ENCODE measurements around the gene TMPRSS13. TPM values are rescaled to one million over a fixed set of nuclear protein-coding genes. Genes with fewer than 3 reads are reported as not detected.
"Not testable (repeated sequence)": the region's sequence is repeated elsewhere in the genome, so short reads cannot be mapped to it uniquely, and the experiment has no call there.

The TMPRSS13 gene
- total and polyA plus RNA-seq, 4 donors: 0.45 to 1.0 (median 0.54) TPM; not detected in 1

DNA sequence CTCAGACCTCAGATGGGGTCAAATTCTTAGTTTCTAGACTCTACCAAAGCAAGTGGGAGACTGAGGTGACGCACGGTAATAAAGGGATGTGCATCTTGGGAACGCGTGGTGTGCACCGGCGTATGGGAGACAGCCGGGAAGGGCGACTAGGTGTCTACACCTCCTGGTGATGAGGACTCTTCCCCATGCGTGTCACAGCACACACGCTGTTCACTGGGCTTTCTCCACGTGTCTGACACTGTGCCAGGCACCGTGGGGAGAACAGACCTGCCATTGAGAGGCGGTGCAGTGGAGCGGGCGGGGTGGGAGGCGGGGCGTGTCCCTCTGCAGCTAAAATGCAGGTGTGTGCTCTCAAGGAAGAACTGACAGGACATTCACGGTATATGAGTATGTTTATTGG, 58.0 kb downstream of the TMPRSS13 start:
- Histone ChIP-seq H3K27me3 (ENCODE audit: control insufficient read depth in 1 of 2, insufficient read depth in 2 of 2, low read length in 1 of 2) (no peaks in the 10 kb centered on the region), H3K27ac (ENCODE audit: low read depth in 1 of 2, low read length in 2 of 2) (no peak overlapping the region), H3K4me1 (ENCODE audit: control insufficient read depth in 1 of 2, insufficient read depth in 2 of 2, low read length in 2 of 2) (no peaks in the 10 kb centered on the region), H3K4me3 (ENCODE audit: low read length in 2 of 2) (no peak overlapping the region), H3K9me3 (ENCODE audit: control insufficient read depth, low read length) (no peaks in the 10 kb centered on the region), H3K36me3 (ENCODE audit: control insufficient read depth in 1 of 2, insufficient read depth in 2 of 2, low read length in 1 of 2) (no peaks in the 10 kb centered on the region)
- DNase-seq: no peak
- ATAC-seq (ENCODE audit: low FRiP score): no peak
- intact Hi-C loops (cut with DNase I): no loop called here
- 88 to 93% methylated on average over 18 of the region's 18 CpGs for WGBS, 2 donors

DNA sequence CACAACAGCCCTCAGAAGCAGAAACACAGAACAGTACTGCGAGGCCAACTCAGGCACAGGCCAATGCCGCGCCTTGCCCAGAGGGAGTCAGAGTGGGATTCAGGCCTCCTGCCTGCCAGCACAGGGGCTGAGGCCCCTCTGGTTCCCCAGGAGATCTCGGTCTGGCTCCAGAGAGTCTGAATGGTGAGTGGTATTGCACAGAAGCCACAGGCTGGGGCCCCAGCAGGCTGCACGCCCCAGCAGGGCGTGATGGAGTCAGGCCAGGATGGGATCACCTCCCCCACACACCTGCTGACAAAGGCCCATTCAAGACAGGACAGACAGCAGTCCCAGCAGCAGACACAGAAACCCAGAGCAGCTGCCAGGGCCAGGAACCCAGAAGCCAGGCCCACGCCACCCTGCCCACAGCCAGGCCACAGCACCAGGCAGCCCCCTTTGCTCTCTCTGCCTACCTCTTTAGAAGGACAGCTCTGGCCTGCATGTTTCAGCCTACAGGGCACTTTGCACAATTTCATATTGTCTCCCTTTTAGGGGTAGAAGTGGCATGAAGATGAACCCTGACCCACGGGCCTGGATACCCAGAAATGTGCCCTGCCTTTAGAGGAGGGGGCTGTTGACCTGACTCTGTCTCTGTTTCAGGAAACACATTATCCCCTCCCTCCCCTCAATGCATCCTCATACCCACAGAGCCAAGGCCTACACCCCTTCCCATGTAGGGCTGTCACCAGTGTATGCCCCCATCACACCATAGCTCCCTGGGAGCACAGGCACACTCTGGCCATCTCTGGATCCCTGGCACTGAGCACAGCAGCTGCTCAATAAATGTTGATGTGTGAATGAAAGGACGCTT, 58.9 kb downstream of the TMPRSS13 start:
- Histone ChIP-seq H3K4me1 (ENCODE audit: control insufficient read depth in 1 of 2, insufficient read depth in 2 of 2, low read length in 2 of 2) (no peaks in the 10 kb centered on the region), H3K27ac (ENCODE audit: low read depth in 1 of 2, low read length in 2 of 2) (no peak overlapping the region)

DNA sequence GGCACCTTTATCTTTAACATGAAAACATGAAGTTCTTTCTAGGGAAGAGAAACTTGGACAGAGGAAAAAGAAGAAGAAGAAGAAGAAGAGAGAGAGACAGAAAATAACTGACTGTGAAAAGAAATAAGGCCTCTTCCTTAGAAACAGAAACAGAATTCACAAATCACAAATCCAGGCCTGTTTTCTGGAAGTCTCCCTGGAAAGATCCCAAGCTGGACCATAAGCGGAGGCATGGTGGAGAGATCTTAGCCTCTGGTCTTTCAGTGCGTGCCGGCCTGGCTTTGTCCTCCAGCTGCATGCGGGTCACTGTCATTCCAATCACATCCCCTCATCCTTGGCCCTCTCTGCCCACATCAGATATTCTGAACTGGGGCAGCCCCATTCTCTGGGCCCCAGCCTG, 59.6 kb downstream of the TMPRSS13 start:
- Histone ChIP-seq H3K4me1 (ENCODE audit: control insufficient read depth in 1 of 2, insufficient read depth in 2 of 2, low read length in 2 of 2) (no peaks in the 10 kb centered on the region), H3K27me3 (ENCODE audit: control insufficient read depth in 1 of 2, insufficient read depth in 2 of 2, low read length in 1 of 2) (no peaks in the 10 kb centered on the region), H3K9me3 (ENCODE audit: control insufficient read depth, low read length) (no peaks in the 10 kb centered on the region), H3K36me3 (ENCODE audit: control insufficient read depth in 1 of 2, insufficient read depth in 2 of 2, low read length in 1 of 2) (no peaks in the 10 kb centered on the region), H3K4me3 (ENCODE audit: low read length in 2 of 2) (no peak overlapping the region), H3K27ac (ENCODE audit: low read depth in 1 of 2, low read length in 2 of 2) (no peak overlapping the region)
- no peak for ATAC-seq (ENCODE audit: low FRiP score)
- DNase-seq: no peak
- 66 to 69% methylated on average over 4 of the region's 4 CpGs for WGBS, 2 donors
- intact Hi-C loops (cut with DNase I): no loop called here

More for the DNA sequence above, 58.9 kb downstream of the TMPRSS13 start:
- ATAC-seq (ENCODE audit: low FRiP score): peak; percentile 41
- H3K4me3 ChIP-seq (ENCODE audit: low read length in 2 of 2): no peak overlapping the region
- H3K27me3 ChIP-seq (ENCODE audit: control insufficient read depth in 1 of 2, insufficient read depth in 2 of 2, low read length in 1 of 2): no peaks in the 10 kb centered on the region
- H3K9me3 ChIP-seq (ENCODE audit: control insufficient read depth, low read length): no peaks in the 10 kb centered on the region
- intact Hi-C loops (cut with DNase I): no loop called here
- 83 to 92% methylated on average over 9 of the region's 9 CpGs for WGBS, 2 donors
- no peak for DNase-seq
- H3K36me3 ChIP-seq (ENCODE audit: control insufficient read depth in 1 of 2, insufficient read depth in 2 of 2, low read length in 1 of 2): no peaks in the 10 kb centered on the region

DNA sequence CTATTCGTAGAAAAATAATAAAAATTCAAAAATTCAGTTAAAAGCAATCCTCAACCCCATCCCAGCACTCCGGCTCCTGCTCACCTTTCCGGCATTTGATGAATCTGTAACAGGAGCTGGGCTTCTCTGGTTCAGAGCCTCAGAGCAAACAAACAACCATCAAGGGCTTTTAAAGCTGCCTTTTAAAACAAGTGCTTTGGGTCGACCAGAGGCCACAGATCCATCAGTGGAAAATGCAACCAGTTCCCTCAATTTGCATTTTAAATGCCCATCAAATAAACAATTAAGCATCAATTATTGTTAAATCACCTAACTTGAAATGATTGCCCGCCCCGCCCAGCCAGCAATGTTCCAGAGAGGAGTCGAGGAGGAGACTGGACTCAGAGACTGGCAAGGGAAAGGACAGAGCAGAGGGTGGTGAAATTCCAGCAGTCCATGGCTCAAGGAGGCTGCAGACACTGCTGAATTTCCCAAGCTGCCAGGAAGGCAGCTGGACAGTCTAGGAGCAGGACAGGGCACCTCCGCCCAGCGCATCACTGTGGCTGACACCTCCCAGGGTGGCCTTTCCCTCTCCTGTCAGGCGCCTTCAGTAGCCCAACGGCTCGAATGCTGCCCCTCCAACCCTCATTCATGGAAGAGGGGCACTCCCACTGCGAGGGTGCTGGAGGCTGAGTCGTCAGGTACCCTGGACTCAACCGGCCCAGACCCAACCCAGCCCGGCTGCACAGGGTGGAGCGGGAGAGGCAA, 60.2 kb downstream of the TMPRSS13 start:
- H3K27me3 ChIP-seq (ENCODE audit: control insufficient read depth in 1 of 2, insufficient read depth in 2 of 2, low read length in 1 of 2): no peaks in the 10 kb centered on the region
- H3K9me3 ChIP-seq (ENCODE audit: control insufficient read depth, low read length): no peaks in the 10 kb centered on the region
- intact Hi-C loops (cut with DNase I): no loop called here
- no peaks in the 10 kb centered on the region for H3K4me1 ChIP-seq (ENCODE audit: control insufficient read depth in 1 of 2, insufficient read depth in 2 of 2, low read length in 2 of 2)
- DNase-seq (no peak), ATAC-seq (ENCODE audit: low FRiP score) (no peak)
- H3K4me3 ChIP-seq (ENCODE audit: low read length in 2 of 2): no peak overlapping the region
- WGBS, 2 donors: 90 to 91% methylated on average over 17 of the region's 17 CpGs
- H3K36me3 ChIP-seq (ENCODE audit: control insufficient read depth in 1 of 2, insufficient read depth in 2 of 2, low read length in 1 of 2): no peaks in the 10 kb centered on the region
- no peak overlapping the region for H3K27ac ChIP-seq (ENCODE audit: low read depth in 1 of 2, low read length in 2 of 2)

DNA sequence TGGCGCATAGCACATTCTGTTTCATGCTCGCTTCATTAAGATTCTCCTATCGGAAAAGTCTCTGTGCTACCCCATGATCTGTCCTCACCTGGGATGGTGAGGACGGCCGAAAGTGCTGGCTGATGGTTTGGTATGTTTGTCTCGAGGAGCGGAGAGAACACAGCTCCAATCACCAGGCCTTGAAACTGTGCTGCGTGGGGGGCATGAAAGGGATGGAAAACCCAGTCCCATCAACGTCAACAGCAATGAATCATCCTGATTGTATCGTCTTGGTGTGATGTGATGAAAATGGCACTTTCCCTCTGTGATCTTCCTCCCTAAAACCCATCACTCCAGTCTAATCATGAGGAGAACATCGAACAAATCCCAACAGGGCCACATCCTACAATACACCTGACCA, 61.1 kb downstream of the TMPRSS13 start:
- Histone ChIP-seq H3K36me3 (ENCODE audit: control insufficient read depth in 1 of 2, insufficient read depth in 2 of 2, low read length in 1 of 2) (no peaks in the 10 kb centered on the region), H3K4me1 (ENCODE audit: control insufficient read depth in 1 of 2, insufficient read depth in 2 of 2, low read length in 2 of 2) (no peaks in the 10 kb centered on the region), H3K9me3 (ENCODE audit: control insufficient read depth, low read length) (no peaks in the 10 kb centered on the region), H3K4me3 (ENCODE audit: low read length in 2 of 2) (no peak overlapping the region), H3K27ac (ENCODE audit: low read depth in 1 of 2, low read length in 2 of 2) (no peak overlapping the region), H3K27me3 (ENCODE audit: control insufficient read depth in 1 of 2, insufficient read depth in 2 of 2, low read length in 1 of 2) (no peaks in the 10 kb centered on the region)
- intact Hi-C loops (cut with DNase I): no loop called here
- no peak for DNase-seq
- ATAC-seq (ENCODE audit: low FRiP score): no peak
- 84 to 91% methylated on average over 11 of the region's 11 CpGs for WGBS, 2 donors

DNA sequence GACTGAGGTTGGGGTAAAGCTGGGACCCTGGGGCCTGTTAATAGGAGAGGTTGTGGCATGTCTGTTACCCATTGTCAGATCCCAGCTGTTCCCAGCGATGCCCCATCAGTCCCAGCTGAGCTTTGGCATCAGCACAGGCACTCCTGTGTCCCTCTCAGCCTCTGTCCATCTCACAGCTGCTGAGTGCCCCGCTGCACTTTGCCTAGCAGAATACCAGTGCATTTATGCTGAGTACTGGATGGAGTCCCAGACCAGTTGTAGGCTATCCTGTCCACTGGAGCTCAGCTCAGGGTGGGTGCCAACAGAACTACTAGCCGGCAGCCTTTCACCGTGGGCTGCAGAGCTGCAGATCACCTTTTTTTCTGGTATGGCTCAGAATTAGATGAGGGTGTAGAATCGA, 62.7 kb downstream of the TMPRSS13 start:
- Histone ChIP-seq H3K36me3 (ENCODE audit: control insufficient read depth in 1 of 2, insufficient read depth in 2 of 2, low read length in 1 of 2) (no peaks in the 10 kb centered on the region), H3K9me3 (ENCODE audit: control insufficient read depth, low read length) (no peaks in the 10 kb centered on the region), H3K27ac (ENCODE audit: low read depth in 1 of 2, low read length in 2 of 2) (no peak overlapping the region), H3K27me3 (ENCODE audit: control insufficient read depth in 1 of 2, insufficient read depth in 2 of 2, low read length in 1 of 2) (no peaks in the 10 kb centered on the region), H3K4me1 (ENCODE audit: control insufficient read depth in 1 of 2, insufficient read depth in 2 of 2, low read length in 2 of 2) (no peaks in the 10 kb centered on the region), H3K4me3 (ENCODE audit: low read length in 2 of 2) (no peak overlapping the region)
- WGBS, 2 donors: 77 to 78% methylated on average over 5 of the region's 5 CpGs
- no peak for ATAC-seq (ENCODE audit: low FRiP score)
- intact Hi-C loops (cut with DNase I): no loop called here
- no peak for DNase-seq

DNA sequence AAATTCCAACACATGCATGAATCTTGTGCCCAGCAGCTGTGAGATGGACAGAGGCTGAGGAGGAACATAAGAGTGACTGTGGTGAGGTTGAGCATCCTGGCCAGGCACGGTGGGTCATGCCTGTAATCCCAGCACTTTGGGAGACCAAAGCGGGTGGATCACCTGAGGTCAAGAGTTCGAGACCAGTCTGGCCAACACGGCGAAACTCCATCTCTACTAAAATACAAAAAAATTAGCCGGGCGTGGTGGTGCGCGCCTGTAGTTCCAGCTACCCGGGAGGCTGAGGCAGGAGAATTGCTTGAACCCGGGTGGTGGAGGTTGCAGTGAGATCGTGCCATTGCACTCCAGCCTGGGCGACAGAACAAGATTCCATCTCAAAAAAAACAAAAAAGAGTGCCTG, 63.7 kb downstream of the TMPRSS13 start:
- H3K4me1 ChIP-seq (ENCODE audit: control insufficient read depth in 1 of 2, insufficient read depth in 2 of 2, low read length in 2 of 2); intact Hi-C loops (cut with DNase I): not testable (repeated sequence)

DNA sequence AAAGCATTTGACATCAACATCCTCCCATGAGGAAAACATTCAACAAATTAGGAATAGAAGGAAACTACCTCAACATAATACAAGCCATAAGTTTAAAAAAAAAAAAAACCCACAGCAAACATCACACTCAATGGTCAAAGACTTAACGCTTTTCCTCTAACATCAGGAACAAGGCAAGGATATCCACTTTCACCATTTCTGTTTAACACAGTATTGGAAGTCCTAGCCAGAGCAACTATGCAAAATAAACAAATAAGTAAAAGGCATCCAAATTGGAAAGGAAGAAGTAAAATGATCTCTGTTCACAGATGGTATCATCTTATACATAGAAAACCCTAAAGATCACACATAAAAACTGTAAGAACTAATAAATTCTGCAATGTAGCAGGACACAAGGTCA, 65.8 kb downstream of the TMPRSS13 start:
- H3K9me3 ChIP-seq (ENCODE audit: control insufficient read depth, low read length): no peaks in the 10 kb centered on the region
- intact Hi-C loops (cut with DNase I): no loop called here
- H3K4me1 ChIP-seq (ENCODE audit: control insufficient read depth in 1 of 2, insufficient read depth in 2 of 2, low read length in 2 of 2): no peaks in the 10 kb centered on the region
- H3K4me3 ChIP-seq (ENCODE audit: low read length in 2 of 2): no peak overlapping the region
- no peak for DNase-seq
- H3K36me3 ChIP-seq (ENCODE audit: control insufficient read depth in 1 of 2, insufficient read depth in 2 of 2, low read length in 1 of 2): no peaks in the 10 kb centered on the region
- H3K27me3 ChIP-seq (ENCODE audit: control insufficient read depth in 1 of 2, insufficient read depth in 2 of 2, low read length in 1 of 2): no peaks in the 10 kb centered on the region
- no peak overlapping the region for H3K27ac ChIP-seq (ENCODE audit: low read depth in 1 of 2, low read length in 2 of 2)
- ATAC-seq (ENCODE audit: low FRiP score): no peak
- 93 to 94% methylated on average over 1 of the region's 1 CpG for WGBS, 2 donors

More for the DNA sequence above, 63.7 kb downstream of the TMPRSS13 start:
- H3K36me3 ChIP-seq (ENCODE audit: control insufficient read depth in 1 of 2, insufficient read depth in 2 of 2, low read length in 1 of 2); H3K27me3 ChIP-seq (ENCODE audit: control insufficient read depth in 1 of 2, insufficient read depth in 2 of 2, low read length in 1 of 2); H3K4me3 ChIP-seq (ENCODE audit: low read length in 2 of 2); DNase-seq; ATAC-seq (ENCODE audit: low FRiP score); H3K27ac ChIP-seq (ENCODE audit: low read depth in 1 of 2, low read length in 2 of 2); H3K9me3 ChIP-seq (ENCODE audit: control insufficient read depth, low read length): not testable (repeated sequence)
- 96 to 97% methylated on average over 13 of the region's 13 CpGs for WGBS, 2 donors

DNA sequence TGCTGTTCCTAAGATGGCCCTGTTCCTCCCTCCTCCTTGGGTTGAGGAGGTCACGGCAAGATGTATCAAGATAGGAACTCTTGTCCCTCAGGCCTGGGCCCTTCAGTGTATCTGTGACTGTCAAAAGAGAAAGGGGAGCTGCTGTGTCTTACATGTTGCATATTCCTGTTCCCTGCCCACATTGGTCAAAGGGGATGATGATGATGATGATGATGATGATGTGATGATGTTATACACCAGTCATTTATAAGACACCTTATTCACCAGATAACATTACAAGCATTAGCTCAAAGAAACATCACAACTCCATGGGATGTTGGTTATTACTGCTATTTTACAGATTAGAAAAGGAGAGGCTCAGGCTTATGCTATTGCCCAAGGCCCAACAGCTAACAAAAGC, 66.4 kb downstream of the TMPRSS13 start:
- DNase-seq (no peak), ATAC-seq (ENCODE audit: low FRiP score) (no peak)
- Histone ChIP-seq H3K27ac (ENCODE audit: low read depth in 1 of 2, low read length in 2 of 2) (no peak overlapping the region), H3K4me3 (ENCODE audit: low read length in 2 of 2) (no peak overlapping the region), H3K36me3 (ENCODE audit: control insufficient read depth in 1 of 2, insufficient read depth in 2 of 2, low read length in 1 of 2) (no peaks in the 10 kb centered on the region), H3K9me3 (ENCODE audit: control insufficient read depth, low read length) (no peaks in the 10 kb centered on the region), H3K4me1 (ENCODE audit: control insufficient read depth in 1 of 2, insufficient read depth in 2 of 2, low read length in 2 of 2) (no peaks in the 10 kb centered on the region), H3K27me3 (ENCODE audit: control insufficient read depth in 1 of 2, insufficient read depth in 2 of 2, low read length in 1 of 2) (no peaks in the 10 kb centered on the region)
- 99 to 100% methylated on average over 1 of the region's 1 CpG for WGBS, 2 donors
- intact Hi-C loops (cut with DNase I): no loop called here

All from aorta (tissue), 5 donors.